ENCODE data around the gene HES3. TPM values are rescaled to one million over a fixed set of nuclear protein-coding genes. Genes with fewer than 3 reads are reported as not detected.

Gene HES3
- total RNA-seq, 1 experiment from 2014 or later, result not detected

DNA sequence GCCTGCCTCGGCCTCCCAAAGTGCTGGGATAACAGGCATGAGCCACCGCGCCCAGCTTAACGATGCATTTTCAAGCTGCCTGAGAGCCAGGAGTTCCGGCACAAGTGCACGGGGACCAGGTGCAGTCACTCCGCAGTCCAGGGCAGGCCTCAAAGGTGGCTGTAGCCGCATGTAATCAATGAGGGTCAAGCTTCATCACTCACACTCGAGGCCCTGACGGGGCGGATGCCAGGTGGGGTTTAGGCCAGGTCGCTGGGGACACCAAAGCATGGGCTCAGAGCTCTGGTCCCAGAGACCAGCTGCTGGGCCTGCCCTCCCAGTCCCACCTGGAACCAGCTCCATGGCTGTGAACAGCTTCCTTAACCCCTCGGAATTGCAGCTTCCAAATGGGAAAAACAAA, 43.0 kb downstream of the HES3 start:
- Histone ChIP-seq H4K20me1 (ENCODE audit: insufficient read depth) (no peaks in the 10 kb centered on the region), H3K36me3 (ENCODE audit: control insufficient read depth in 1 of 2, insufficient read depth in 2 of 2, low read length in 2 of 2) (no peaks in the 10 kb centered on the region), H3K4me3 (replicated peaks in 1 of 2; ENCODE audit: low read depth in 1 of 2, low read length in 2 of 2) (no peak overlapping the region), H3K9ac (ENCODE audit: low read length) (no peak overlapping the region), H3K27ac (ENCODE audit: low read depth, low read length) (no peak overlapping the region), H2AFZ (ENCODE audit: low read depth, low read length, poor library complexity, severe bottlenecking) (no peak overlapping the region), H3K4me2 (ENCODE audit: low read length) (no peak overlapping the region), H3K4me1 (ENCODE audit: control insufficient read depth in 1 of 2, insufficient read depth in 2 of 2, low read length in 2 of 2) (no peaks in the 10 kb centered on the region), H3K79me2 (ENCODE audit: insufficient read depth, low read length) (no peaks in the 10 kb centered on the region), H3K27me3 (ENCODE audit: insufficient read depth, low read length) (no peaks in the 10 kb centered on the region), H3K9me3 (ENCODE audit: control insufficient read depth in 1 of 2, insufficient read depth in 1 of 2, low read depth in 1 of 2, low read length in 2 of 2) (no peaks in the 10 kb centered on the region), H3K9me2 (ENCODE audit: insufficient read depth) (no peaks in the 10 kb centered on the region)
- ChIA-PET RAD21 (ENCODE audit: low non-redundant PET in 1 of 2, low total read pairs in 2 of 2, uncharacterized antibody in 2 of 2, unreplicated experiment in 2 of 2) (no interaction called here), POLR2A (no interaction called here), CTCF (no interaction called here)
- no TSS peak for BruUV-seq (replicated peaks)
- no peak for DNase-seq (ENCODE audit: low read depth, low spot score)
- TF ChIP-seq, protein P1, sequence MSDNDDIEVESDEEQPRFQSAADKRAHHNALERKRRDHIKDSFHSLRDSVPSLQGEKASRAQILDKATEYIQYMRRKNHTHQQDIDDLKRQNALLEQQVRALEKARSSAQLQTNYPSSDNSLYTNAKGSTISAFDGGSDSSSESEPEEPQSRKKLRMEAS (IDR thresholded peaks at IDR 0.05), result no peak
- no peak for TF ChIP-seq ZFX (IDR thresholded peaks at IDR 0.05)
- intact Hi-C loops (cut with micrococcal nuclease), result no loop called here
- ATAC-seq, result no peak

DNA sequence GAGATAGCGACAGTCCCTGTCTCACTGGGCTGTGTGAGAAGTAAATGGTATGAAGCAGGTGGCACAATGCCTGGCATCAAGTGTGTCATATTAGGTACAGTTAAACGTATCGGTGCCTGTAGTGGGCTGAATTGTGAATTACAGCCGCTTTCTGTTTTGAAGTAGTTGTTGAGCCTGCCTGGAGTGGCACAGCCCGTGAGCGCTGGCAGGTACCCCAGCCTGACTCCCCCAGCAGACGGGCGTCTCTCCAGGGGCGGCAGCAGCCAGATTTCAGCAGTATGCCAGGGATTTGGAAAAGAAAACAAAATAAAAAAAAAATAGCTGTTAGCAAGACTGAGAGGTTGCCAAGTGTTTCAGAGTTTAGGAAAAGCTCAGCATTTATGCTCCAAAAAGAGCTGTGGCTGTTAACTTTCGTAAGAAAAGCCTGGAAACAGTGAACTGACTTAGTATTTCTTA, 43.5 kb downstream of the HES3 start:
- no peak overlapping the region for H3K4me3 ChIP-seq (replicated peaks in 1 of 2; ENCODE audit: low read depth in 1 of 2, low read length in 2 of 2)
- intact Hi-C loops (cut with micrococcal nuclease), result no loop called here
- no peak overlapping the region for H3K9ac ChIP-seq (ENCODE audit: low read length)
- no peaks in the 10 kb centered on the region for H4K20me1 ChIP-seq (ENCODE audit: insufficient read depth)
- ChIA-PET POLR2A (no interaction called here), RAD21 (ENCODE audit: low non-redundant PET in 1 of 2, low total read pairs in 2 of 2, uncharacterized antibody in 2 of 2, unreplicated experiment in 2 of 2) (no interaction called here), CTCF (no interaction called here)
- H3K9me2 ChIP-seq (ENCODE audit: insufficient read depth), result no peaks in the 10 kb centered on the region
- H3K9me3 ChIP-seq (ENCODE audit: control insufficient read depth in 1 of 2, insufficient read depth in 1 of 2, low read depth in 1 of 2, low read length in 2 of 2), result no peaks in the 10 kb centered on the region
- H3K27me3 ChIP-seq (ENCODE audit: insufficient read depth, low read length), result no peaks in the 10 kb centered on the region
- no peak overlapping the region for H2AFZ ChIP-seq (ENCODE audit: low read depth, low read length, poor library complexity, severe bottlenecking)
- H3K79me2 ChIP-seq (ENCODE audit: insufficient read depth, low read length), result no peaks in the 10 kb centered on the region
- ATAC-seq (no peak), DNase-seq (ENCODE audit: low read depth, low spot score) (no peak)
- no TSS peak for BruUV-seq (replicated peaks)
- TF ChIP-seq ATF3 (IDR thresholded peaks at IDR 0.05), result no peak
- no peak for TF ChIP-seq SIN3A (IDR thresholded peaks at IDR 0.05; ENCODE audit: low read depth)
- no peaks in the 10 kb centered on the region for H3K36me3 ChIP-seq (ENCODE audit: control insufficient read depth in 1 of 2, insufficient read depth in 2 of 2, low read length in 2 of 2)
- H3K4me2 ChIP-seq (ENCODE audit: low read length), result no peak overlapping the region
- H3K4me1 ChIP-seq (ENCODE audit: control insufficient read depth in 1 of 2, insufficient read depth in 2 of 2, low read length in 2 of 2), result no peaks in the 10 kb centered on the region
- no peak overlapping the region for H3K27ac ChIP-seq (ENCODE audit: low read depth, low read length)
